H9 (cell line): Measurements from ENCODE around the gene FBXL7. TPM values are rescaled to one million over a fixed set of nuclear protein-coding genes. Genes with fewer than 3 reads are reported as not detected.

Experiments used
- DNase-seq: peaks from one replicate; pipeline ENCODE4 v3.0.0-alpha.2; 2017
- H2AFZ ChIP-seq: one replicate; pipeline ENCODE4 v1.6.1; 2013; ENCODE audit warnings: mild to moderate bottlenecking, low read length, control low read depth, moderate library complexity
- H2AK5ac ChIP-seq: 2 replicates; pipeline ENCODE4 v1.6.1; 2013; ENCODE audit warnings: low read length, control low read depth, mixed read lengths; ENCODE audit not compliant: insufficient read length
- H2BK120ac ChIP-seq: one replicate; pipeline ENCODE4 v1.6.1; 2013; ENCODE audit warnings: low read depth, mild to moderate bottlenecking, low read length, control low read depth, inconsistent platforms; ENCODE audit not compliant: poor library complexity, severe bottlenecking
- H2BK12ac ChIP-seq: 2 replicates; pipeline ENCODE4 v1.6.1; 2013; ENCODE audit warnings: low read length, control low read depth, mixed read lengths, low read depth; ENCODE audit not compliant: insufficient read length
- H2BK15ac ChIP-seq: 2 replicates; pipeline ENCODE4 v1.6.1; 2013; ENCODE audit warnings: low read depth, low read length, control low read depth
- H2BK20ac ChIP-seq: one replicate; pipeline ENCODE4 v1.6.1; 2013; ENCODE audit warnings: low read depth, mild to moderate bottlenecking, low read length, control low read depth, inconsistent platforms; ENCODE audit not compliant: poor library complexity, severe bottlenecking
- H2BK5ac ChIP-seq: 2 replicates; pipeline ENCODE4 v1.6.1; 2013; ENCODE audit warnings: low read length, control low read depth, mixed read lengths; ENCODE audit not compliant: insufficient read length
- H3K14ac ChIP-seq: 2 replicates; pipeline ENCODE4 v1.6.1; 2013; ENCODE audit warnings: low read length, control low read depth; ENCODE audit not compliant: insufficient read depth
- H3K18ac ChIP-seq: 2 replicates; pipeline ENCODE4 v1.6.1; 2013; ENCODE audit warnings: low read depth, mild to moderate bottlenecking, mixed read lengths, low read length, control low read depth; ENCODE audit not compliant: insufficient read length
- H3K23ac ChIP-seq: 2 replicates; pipeline ENCODE4 v1.6.1; 2013; ENCODE audit warnings: low read length, control low read depth, mixed read lengths, low read depth; ENCODE audit not compliant: insufficient read length
- H3K23me2 ChIP-seq: 2 replicates; pipeline ENCODE4 v1.6.1; 2013; ENCODE audit warnings: low read depth, mild to moderate bottlenecking, mixed read lengths, low read length, control low read depth; ENCODE audit not compliant: insufficient read length, poor library complexity, severe bottlenecking
- H3K27ac ChIP-seq: 2 replicates; pipeline ENCODE4 v1.5.1; 2013; ENCODE audit warnings: low read length, control low read depth, mixed read lengths, low read depth; ENCODE audit not compliant: insufficient read length
- H3K27me3 ChIP-seq: 2 replicates; pipeline ENCODE4 v1.6.1; 2013; ENCODE audit warnings: low read length, control low read depth, inconsistent platforms; ENCODE audit not compliant: insufficient read depth
- H3K4ac ChIP-seq: 2 replicates; pipeline ENCODE4 v1.6.1; 2013; ENCODE audit warnings: low read depth, mild to moderate bottlenecking, control low read depth, inconsistent platforms, low read length, moderate library complexity
- H3K4me1 ChIP-seq: 2 replicates; pipeline ENCODE4 v1.6.1; 2013; ENCODE audit warnings: low read length, control low read depth, inconsistent platforms; ENCODE audit not compliant: insufficient read depth
- H3K4me2 ChIP-seq: 2 replicates; pipeline ENCODE4 v1.6.1; 2013; ENCODE audit warnings: low read length, control low read depth, mixed read lengths; ENCODE audit not compliant: insufficient read length, insufficient read depth
- H3K56ac ChIP-seq: 2 replicates; pipeline ENCODE4 v1.6.1; 2013; ENCODE audit warnings: low read depth, mild to moderate bottlenecking, mixed read lengths, low read length, control low read depth; ENCODE audit not compliant: insufficient read length
- H3K79me1 ChIP-seq: 2 replicates; pipeline ENCODE4 v1.6.1; 2013; ENCODE audit warnings: low read depth, mild to moderate bottlenecking, moderate library complexity, low read length, control low read depth, inconsistent platforms; ENCODE audit not compliant: insufficient read depth, poor library complexity, severe bottlenecking
- H3K79me2 ChIP-seq: 2 replicates; pipeline ENCODE4 v1.6.1; 2013; ENCODE audit warnings: low read length, control low read depth, inconsistent platforms; ENCODE audit not compliant: insufficient read depth
- H3K9ac ChIP-seq: 2 replicates; pipeline ENCODE4 v1.6.1; 2013; ENCODE audit warnings: low read length, control low read depth, mixed read lengths; ENCODE audit not compliant: insufficient read length; ENCODE audit errors: extremely low read depth
- H3K9me3 ChIP-seq: one replicate; pipeline ENCODE4 v1.6.1; 2013; ENCODE audit warnings: low read depth, low read length, inconsistent platforms; ENCODE audit not compliant: control insufficient read depth
- H3T11ph ChIP-seq: one replicate; pipeline ENCODE4 v1.6.1; 2013; ENCODE audit warnings: mild to moderate bottlenecking, low read length, control low read depth, inconsistent platforms
- H4K20me1 ChIP-seq: one replicate; pipeline ENCODE4 v1.6.1; 2013; ENCODE audit not compliant: control insufficient read depth, insufficient read length, insufficient read depth
- H4K5ac ChIP-seq: 2 replicates; pipeline ENCODE4 v1.6.1; 2013; ENCODE audit warnings: low read depth, mild to moderate bottlenecking, mixed read lengths, low read length, control low read depth; ENCODE audit not compliant: insufficient read length
- H4K8ac ChIP-seq: replicated peaks from 2 replicates; pipeline ENCODE4 v1.6.1; 2013; ENCODE audit warnings: low read length, control low read depth, mixed read lengths, low read depth; ENCODE audit not compliant: insufficient read length
- H4K91ac ChIP-seq: 2 replicates; pipeline ENCODE4 v1.6.1; 2013; ENCODE audit warnings: low read depth, mild to moderate bottlenecking, moderate library complexity, mixed read lengths, low read length, control low read depth; ENCODE audit not compliant: insufficient read length
- H3K27ac Mint-ChIP-seq, 3 experiments: 2 replicates in 2 of 3; 3 replicates in 1 of 3; pipeline ENCODE4 v1.8.0; 2020 to 2021; ENCODE audit warnings: mixed read lengths in 3 of 3, mild to moderate bottlenecking in 1 of 3, moderate library complexity in 1 of 3
- H3K27me3 Mint-ChIP-seq: 2 replicates; pipeline ENCODE4 v1.8.0; 2021; ENCODE audit warnings: low read depth, mild to moderate bottlenecking, moderate library complexity, mixed read lengths
- H3K36me3 Mint-ChIP-seq, 3 experiments: 2 replicates in 2 of 3; 3 replicates in 1 of 3; pipeline ENCODE4 v1.8.0; 2020 to 2021; ENCODE audit warnings: low read depth in 3 of 3, mixed read lengths in 3 of 3; ENCODE audit not compliant: insufficient read depth in 1 of 3
- H3K4me1 Mint-ChIP-seq, 2 experiments: 2 replicates each; pipeline ENCODE4 v1.8.0; 2020; ENCODE audit warnings: mixed read lengths in 2 of 2
- H3K4me3 Mint-ChIP-seq, 2 experiments: 2 replicates in 1 of 2; 3 replicates in 1 of 2; pipeline ENCODE4 v1.8.0; 2020 to 2021; ENCODE audit warnings: mild to moderate bottlenecking in 2 of 2, mixed read lengths in 2 of 2, moderate library complexity in 1 of 2
- H3K9me3 Mint-ChIP-seq, 2 experiments: 2 replicates in 1 of 2; 3 replicates in 1 of 2; pipeline ENCODE4 v1.8.0; 2020; ENCODE audit warnings: mild to moderate bottlenecking in 2 of 2, mixed read lengths in 2 of 2, moderate library complexity in 1 of 2
- WGBS: extraction: QIAGEN DNeasy Blood & Tissue Kit; methylation state at CpG from one replicate; pipeline ENCODE4 v1.1.7; 2013; ENCODE audit warnings: missing lambda C conversion rate, low lambda C conversion rate, mixed read lengths; ENCODE audit not compliant: insufficient read length; ENCODE audit errors: extremely low coverage; 5-methylcytosine and 5-hydroxymethylcytosine counted together
- total RNA-seq: library from RNA; stranded (reverse); gene quantifications from 2 replicates; pipeline ENCODE4 v1.2.1, GENCODE V29; 2021
- TF ChIP-seq, protein P1 (sequence below): fragments of 200-600 bp; sonication (generic); conservative IDR thresholded peaks from 3 replicates; pipeline ENCODE4 v1.8.0; 2021; ENCODE audit warnings: antibody characterized with exemption, mild to moderate bottlenecking

Gene FBXL7
- total RNA-seq, 1 experiment from 2014 or later, result 14.6 TPM

DNA sequence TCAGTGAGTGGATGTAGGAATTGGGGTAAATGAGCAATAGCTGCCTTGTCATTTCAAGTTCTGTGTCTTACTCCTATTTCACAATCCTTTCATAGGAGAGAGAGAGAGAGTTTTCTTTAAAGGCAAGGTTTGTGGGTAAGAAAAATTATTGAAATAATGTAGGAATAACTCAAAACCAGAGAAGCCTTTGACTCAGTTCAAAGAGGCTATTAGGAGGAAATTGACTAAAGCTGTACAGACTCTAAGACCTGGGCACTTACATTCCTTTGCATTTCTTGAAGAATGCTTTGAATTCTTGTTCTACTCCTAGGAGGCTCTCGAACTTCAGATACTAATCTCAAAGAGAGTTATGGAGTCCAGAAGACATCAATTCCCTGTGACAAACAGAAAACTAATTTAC is 257.1 kb downstream of the FBXL7 start:
- Histone ChIP-seq H3K23me2 (no peaks in the 10 kb centered on the region), H3K18ac (no peak overlapping the region), H3K79me1 (peaks cover 5% of the 10 kb centered on the region), H3K27me3 (no peaks in the 10 kb centered on the region), H2BK120ac (no peak overlapping the region), H2BK5ac (no peak overlapping the region), H4K91ac (no peak overlapping the region), H3K9ac (no peak overlapping the region), H2BK20ac (no peak overlapping the region), H2AFZ (no peak overlapping the region), H3K4me1 (no peaks in the 10 kb centered on the region), H3K4ac (no peak overlapping the region), H3T11ph (no peak overlapping the region), H4K20me1 (no peaks in the 10 kb centered on the region), H4K8ac (no peak overlapping the region), H3K79me2 (no peaks in the 10 kb centered on the region), H2AK5ac (no peak overlapping the region), H2BK12ac (no peak overlapping the region), H3K14ac (no peak overlapping the region), H3K27ac (no peak overlapping the region), H4K5ac (no peak overlapping the region), H3K4me2 (no peak overlapping the region), H3K9me3 (no peaks in the 10 kb centered on the region), H3K56ac (no peak overlapping the region), H3K23ac (no peak overlapping the region), H2BK15ac (no peak overlapping the region)
- H3K9me3 Mint-ChIP-seq, result no peaks in the 10 kb centered on the region
- peaks cover 12 to 16% of the 10 kb centered on the region in 2 experiments for H3K4me1 Mint-ChIP-seq
- no CpG with 5 or more reads among the region's 1 CpG for WGBS
- H3K36me3 Mint-ChIP-seq, result peaks cover 0 to 4% (median 0%) of the 10 kb centered on the region in 3 experiments; a peak in 2 of 7 replicates
- TF ChIP-seq, protein P1, sequence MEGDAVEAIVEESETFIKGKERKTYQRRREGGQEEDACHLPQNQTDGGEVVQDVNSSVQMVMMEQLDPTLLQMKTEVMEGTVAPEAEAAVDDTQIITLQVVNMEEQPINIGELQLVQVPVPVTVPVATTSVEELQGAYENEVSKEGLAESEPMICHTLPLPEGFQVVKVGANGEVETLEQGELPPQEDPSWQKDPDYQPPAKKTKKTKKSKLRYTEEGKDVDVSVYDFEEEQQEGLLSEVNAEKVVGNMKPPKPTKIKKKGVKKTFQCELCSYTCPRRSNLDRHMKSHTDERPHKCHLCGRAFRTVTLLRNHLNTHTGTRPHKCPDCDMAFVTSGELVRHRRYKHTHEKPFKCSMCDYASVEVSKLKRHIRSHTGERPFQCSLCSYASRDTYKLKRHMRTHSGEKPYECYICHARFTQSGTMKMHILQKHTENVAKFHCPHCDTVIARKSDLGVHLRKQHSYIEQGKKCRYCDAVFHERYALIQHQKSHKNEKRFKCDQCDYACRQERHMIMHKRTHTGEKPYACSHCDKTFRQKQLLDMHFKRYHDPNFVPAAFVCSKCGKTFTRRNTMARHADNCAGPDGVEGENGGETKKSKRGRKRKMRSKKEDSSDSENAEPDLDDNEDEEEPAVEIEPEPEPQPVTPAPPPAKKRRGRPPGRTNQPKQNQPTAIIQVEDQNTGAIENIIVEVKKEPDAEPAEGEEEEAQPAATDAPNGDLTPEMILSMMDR, result no peak
- no peaks in the 10 kb centered on the region for H3K27me3 Mint-ChIP-seq
- no peak overlapping the region for H3K27ac Mint-ChIP-seq
- no peak overlapping the region for H3K4me3 Mint-ChIP-seq
- no peak for DNase-seq
